B cell (primary cell): ENCODE results near the gene RERE.

Source experiments
- EZH2 ChIP-seq: IDR thresholded peaks from 2 replicates; pipeline ENCODE4 v1.6.1; 2012; ENCODE audit warnings: borderline replicate concordance, low read depth, mild to moderate bottlenecking, moderate library complexity, low read length; ENCODE audit not compliant: insufficient read depth, poor library complexity, severe bottlenecking
- TF ChIP-seq, protein P1 (sequence below): fragments of 200-600 bp; IDR thresholded peaks from one replicate; pipeline ENCODE4 v1.8.0; 2022; ENCODE audit warnings: antibody characterized with exemption, mild to moderate bottlenecking

DNA sequence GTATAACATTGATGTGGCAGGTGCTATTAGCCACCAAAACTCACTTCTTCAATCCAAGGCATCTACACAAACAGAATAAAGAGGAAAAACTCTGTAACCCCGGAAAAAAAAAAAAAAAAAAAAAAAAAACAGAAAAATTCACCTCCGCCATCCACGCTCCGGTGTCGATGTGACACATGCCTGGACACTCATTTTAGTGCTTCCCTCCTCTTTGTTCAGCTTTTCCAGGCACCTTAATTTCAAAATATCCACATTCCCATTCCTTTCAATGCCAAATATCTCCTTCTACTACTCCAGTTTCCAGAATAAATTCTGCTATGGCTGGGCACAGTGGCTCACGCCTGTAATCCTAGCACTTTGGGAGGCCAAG, 5.8 kb upstream of the RERE start:
- TF ChIP-seq, protein P1, sequence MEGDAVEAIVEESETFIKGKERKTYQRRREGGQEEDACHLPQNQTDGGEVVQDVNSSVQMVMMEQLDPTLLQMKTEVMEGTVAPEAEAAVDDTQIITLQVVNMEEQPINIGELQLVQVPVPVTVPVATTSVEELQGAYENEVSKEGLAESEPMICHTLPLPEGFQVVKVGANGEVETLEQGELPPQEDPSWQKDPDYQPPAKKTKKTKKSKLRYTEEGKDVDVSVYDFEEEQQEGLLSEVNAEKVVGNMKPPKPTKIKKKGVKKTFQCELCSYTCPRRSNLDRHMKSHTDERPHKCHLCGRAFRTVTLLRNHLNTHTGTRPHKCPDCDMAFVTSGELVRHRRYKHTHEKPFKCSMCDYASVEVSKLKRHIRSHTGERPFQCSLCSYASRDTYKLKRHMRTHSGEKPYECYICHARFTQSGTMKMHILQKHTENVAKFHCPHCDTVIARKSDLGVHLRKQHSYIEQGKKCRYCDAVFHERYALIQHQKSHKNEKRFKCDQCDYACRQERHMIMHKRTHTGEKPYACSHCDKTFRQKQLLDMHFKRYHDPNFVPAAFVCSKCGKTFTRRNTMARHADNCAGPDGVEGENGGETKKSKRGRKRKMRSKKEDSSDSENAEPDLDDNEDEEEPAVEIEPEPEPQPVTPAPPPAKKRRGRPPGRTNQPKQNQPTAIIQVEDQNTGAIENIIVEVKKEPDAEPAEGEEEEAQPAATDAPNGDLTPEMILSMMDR = no peak
- TF ChIP-seq EZH2 = no peak
